GM21786 (cell line): ENCODE data around the gene AFF3.
"Not testable (repeated sequence)": the region's sequence is repeated elsewhere in the genome, so short reads cannot be mapped to it uniquely, and the experiment has no call there.

Experiments
- ATAC-seq: cut with Tn5 transposase; IDR thresholded peaks from one replicate; pipeline ENCODE4 v1.9.1; 2021; ENCODE audit not compliant: unreplicated experiment

The AFF3 gene

GRCh38 chr2:99974682-99975375 is 167.6 kb downstream of the AFF3 start:
- ATAC-seq = no peak

GRCh38 chr2:99974275-99974674 is 168.1 kb downstream of the AFF3 start:
- no peak for ATAC-seq

GRCh38 chr2:99971326-99971900 is 171.0 kb downstream of the AFF3 start:
- ATAC-seq = no peak

- no peak for ATAC-seq
Observed at GRCh38 chr2:99970292-99970868, 172.0 kb downstream of the AFF3 start.

- no peak for ATAC-seq
Observed at GRCh38 chr2:99961196-99961913, 181.0 kb downstream of the AFF3 start.

GRCh38 chr2:99960790-99961189 is 181.6 kb downstream of the AFF3 start:
- no peak for ATAC-seq

- ATAC-seq = no peak
Observed at GRCh38 chr2:99960291-99960690, 182.1 kb downstream of the AFF3 start.

- no peak for ATAC-seq
Observed at GRCh38 chr2:99959261-99960014, 183.0 kb downstream of the AFF3 start.

- no peak for ATAC-seq
Observed at GRCh38 chr2:99957332-99958133, 184.9 kb downstream of the AFF3 start.

GRCh38 chr2:99956232-99957030 is 186.0 kb downstream of the AFF3 start:
- ATAC-seq = no peak

- ATAC-seq = no peak
Observed at GRCh38 chr2:99953750-99954149, 188.6 kb downstream of the AFF3 start.

GRCh38 chr2:99949963-99950362 is 192.4 kb downstream of the AFF3 start:
- ATAC-seq = no peak

GRCh38 chr2:99949530-99949929 is 192.9 kb downstream of the AFF3 start:
- ATAC-seq = no peak

GRCh38 chr2:99948010-99948409 is 194.4 kb downstream of the AFF3 start:
- ATAC-seq = no peak

- ATAC-seq = not testable (repeated sequence)
Observed at GRCh38 chr2:99947366-99947765, 195.0 kb downstream of the AFF3 start.

- ATAC-seq = no peak
Observed at GRCh38 chr2:99944019-99944418, 198.4 kb downstream of the AFF3 start.

- no peak for ATAC-seq
Observed at GRCh38 chr2:99942561-99943347, 199.6 kb downstream of the AFF3 start.

GRCh38 chr2:99940963-99941362 is 201.4 kb downstream of the AFF3 start:
- no peak for ATAC-seq

GRCh38 chr2:99939135-99939534 is 203.3 kb downstream of the AFF3 start:
- no peak for ATAC-seq
